SIG-M5 treated with dmso at 0.1 percent for 504 hours (cell line): ENCODE measurements around the gene NAV1.

Experiments
- DNase-seq: peaks from one replicate; lab custom pipeline; 2025; ENCODE audit not compliant: unreplicated experiment; lab: John Stamatoyannopoulos, UW

NAV1 gene

DNA sequence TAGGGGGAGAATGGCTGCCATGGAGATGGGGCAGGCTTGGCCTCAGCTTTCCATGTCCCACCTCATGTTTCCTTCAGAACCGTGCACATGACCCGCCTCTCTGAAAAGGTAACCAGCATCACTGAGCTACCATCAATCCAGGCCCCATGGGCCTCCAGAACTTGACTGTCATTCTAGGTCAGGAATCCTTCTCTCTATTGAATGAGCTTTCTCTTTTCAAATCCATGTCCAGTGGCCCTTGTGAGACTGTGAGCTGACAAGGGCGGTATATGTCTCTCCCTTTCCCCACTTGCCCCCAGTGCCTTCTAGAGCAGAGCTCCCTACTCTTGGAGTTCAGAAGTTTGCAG is 36.4 kb upstream of the NAV1 start:
- no peak for DNase-seq

DNA sequence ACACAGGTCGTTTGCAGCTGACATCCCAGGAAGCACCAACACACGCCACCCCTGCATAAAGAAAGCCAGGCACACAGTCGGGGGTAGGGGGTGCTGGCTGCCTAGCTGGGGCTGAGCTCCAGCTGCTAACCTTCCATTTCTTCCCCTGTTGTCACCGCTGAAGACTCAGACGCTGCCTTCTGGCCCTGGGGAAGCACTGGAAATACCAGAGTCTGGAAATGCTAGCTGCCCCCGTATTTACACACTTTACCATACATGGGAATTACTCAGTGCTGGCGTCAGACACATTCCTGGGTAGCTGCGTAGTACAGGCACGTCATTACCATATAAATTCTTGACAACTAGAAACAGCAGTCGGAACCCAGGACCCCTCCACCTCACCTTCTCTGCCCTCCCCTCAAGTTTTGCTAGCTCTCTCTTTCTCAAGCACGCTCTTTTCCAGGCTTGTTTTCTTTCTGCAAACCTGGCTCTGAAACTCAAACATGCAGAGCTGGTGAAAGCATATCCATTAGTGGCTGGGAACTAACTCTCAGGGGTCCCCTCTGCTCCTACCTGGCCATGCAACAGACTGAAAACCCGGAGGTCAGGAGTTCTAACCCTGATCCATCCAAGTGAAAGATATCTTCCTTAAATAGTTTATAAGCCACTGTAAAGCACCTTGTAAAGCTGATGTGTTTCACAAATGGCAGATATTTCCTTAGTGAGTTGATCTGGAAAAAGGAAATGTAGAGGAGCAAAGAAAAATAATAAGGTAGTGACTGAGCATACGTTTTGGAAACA is 35.3 kb upstream of the NAV1 start:
- peak; percentile 27 for DNase-seq

DNA sequence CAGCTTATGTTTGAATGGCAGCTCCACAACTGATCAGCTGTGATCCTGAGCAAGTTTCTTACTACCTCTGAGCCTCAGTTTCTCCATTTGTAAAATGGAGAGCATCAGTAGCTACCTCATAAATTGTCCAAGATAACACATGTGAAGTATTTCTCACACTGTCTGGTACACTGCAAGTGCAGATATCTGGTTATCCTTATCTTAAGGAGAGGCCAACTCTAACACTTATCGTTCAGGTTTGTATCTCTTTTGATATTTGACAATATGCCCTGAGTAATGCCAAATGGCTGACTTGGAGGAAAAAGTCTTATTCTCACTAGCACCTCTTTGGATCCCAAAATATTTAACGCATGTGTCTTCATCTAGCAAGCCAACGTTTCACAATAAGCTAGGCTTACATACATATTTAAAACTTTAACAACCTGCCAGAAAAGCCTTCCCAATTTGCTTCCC is 34.7 kb upstream of the NAV1 start:
- DNase-seq = no peak

DNA sequence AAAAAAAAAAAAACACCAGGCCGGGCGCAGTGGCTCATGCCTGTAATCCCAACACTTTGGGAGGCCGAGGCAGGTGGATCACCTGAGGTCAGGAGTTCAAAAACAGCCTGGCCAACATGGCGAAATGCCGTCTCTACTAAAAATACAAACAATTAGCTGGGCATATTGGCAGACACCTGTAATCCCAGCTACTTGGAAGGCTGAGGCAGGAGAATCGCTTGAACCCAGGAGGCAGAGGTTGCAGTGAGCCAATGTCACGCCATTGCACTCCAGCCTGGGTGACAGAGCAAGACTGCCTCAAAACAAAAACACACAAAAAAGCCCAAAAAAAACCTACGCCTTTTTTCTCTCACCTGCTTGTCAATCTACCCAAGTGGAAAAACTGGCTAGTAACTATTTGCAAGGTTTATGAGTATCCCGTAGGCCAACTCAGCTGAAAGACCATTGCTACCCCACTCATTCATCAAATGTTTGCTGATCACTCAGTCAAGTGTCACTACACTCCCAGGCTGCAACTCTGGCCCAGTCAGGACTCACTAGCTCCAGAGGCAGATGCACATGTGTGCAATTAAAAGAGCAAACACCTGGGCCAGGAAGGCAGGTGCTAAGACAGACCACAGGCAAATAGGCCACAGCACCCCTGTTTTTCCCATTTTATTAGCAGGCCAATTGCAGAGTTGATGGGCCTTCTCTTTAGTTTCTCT is 34.0 kb upstream of the NAV1 start:
- no peak for DNase-seq

DNA sequence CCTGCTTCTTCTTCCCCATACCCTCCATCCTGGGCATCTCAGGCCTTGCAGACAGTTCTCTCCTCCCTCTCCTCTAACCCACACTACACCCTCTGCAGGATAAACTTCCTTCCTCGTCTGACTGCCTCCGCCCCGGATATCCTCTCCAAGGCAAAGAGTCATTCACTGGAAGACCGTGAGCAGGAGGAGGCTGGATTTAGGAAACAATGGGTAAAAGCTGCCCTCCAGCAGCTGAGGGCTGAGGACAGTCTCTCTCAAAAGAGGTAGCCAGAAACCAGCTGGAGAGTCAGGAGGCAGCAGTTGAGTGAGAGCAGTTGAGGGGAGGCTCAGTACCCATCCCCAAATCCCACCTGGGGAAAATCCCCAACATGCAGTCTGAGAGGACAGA is 33.4 kb upstream of the NAV1 start:
- DNase-seq = peak; percentile 42

DNA sequence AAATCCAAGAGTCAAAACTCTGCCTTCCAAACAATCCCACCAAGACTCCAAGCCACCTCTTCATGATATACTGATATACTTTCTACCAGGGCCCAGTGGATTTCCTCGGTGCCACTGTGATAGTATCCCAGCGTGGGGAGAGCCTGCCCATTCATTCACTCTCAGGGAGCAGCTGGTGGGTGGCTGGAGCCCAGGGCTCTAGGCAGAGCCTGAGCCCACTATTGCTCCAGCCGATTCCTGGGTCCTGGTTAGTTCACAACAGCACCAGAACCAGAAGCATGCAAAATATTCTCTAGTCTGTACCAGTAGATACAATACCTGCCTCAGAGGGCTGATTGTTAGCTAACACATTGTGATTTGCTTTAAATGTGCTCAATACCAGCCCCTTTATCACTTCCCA is 32.8 kb upstream of the NAV1 start:
- DNase-seq = no peak

DNA sequence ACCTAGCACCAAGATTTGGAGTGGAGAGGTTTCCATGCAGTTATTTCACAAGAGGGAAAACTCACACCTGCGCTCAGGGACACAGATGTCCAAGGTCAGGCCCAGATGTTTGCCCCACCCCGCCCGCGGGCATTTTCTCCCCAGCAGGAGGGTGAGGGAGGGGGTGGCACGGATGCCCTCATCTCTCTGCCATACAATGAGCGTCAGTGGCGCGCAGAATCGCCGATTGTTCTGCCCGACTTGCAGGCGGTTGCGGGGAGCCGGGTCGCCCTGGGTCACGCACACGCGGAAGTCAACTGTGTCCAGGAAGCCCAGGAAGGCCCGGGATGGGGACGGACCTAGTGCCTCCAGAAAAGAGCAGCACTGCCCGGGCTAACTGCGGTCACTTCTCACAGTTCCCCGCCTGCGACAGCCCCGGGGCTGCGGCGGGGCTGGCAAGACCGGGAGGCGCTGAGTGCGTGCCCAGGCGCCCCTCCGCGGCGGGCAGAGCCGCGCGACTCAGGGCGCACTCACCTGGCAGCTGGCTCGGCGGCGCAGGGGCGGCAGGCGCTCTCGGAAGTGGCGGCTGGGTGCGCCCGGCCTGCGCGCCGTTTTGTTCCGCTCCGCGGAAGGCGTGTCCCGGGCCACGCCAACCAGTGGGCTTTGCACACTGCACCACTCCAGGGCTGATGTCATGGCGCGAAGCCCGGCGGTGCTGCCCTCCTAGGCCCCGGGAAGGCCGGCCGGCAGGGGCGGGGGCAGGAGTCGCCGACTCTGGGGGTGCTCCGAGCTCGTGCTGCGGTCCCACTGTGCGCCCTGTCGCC is 32.2 kb upstream of the NAV1 start, which contains the start of gene CSRP1:
Gene CSRP1, minus strand, starts transcription at position 567 of the 803 bp plus-strand sequence. CDS start 10,820 bp downstream, outside the sequence.
- DNase-seq = peak; percentile 90

DNA sequence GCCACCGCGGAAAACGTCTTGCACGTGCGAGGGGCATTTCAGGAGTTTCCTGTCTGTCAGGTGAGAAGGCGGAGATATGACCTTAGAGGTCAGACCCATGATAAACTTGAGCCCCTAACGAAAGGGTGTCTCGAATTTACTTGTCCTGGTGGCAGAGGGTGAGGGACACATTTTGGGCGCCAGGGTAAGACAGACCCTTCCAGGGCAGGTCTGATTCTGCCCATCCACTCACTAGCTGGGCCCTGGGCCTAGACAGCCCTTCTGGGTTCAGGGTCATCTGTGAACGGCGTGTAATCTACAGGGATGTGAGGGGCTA is 31.6 kb upstream of the NAV1 start:
- no peak for DNase-seq

DNA sequence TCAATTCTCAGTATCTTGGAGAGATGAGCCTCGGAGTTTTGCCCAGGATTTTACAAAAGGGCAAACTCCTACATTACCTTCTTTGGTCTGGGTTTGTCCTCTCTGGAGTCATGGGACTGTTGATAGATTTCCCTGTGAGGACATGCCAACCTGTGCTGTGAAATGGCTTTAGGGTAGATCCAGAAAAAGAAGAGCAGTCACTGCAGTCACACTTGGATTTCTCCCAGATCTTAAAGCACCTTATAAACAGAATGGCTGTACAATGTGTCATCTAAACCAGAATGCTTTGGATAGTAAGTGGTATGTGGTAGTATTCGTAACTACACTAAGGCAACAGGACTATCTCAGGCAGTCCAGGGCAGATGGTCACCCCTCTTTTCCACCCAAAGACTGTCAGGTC is 30.1 kb upstream of the NAV1 start:
- no peak for DNase-seq

DNA sequence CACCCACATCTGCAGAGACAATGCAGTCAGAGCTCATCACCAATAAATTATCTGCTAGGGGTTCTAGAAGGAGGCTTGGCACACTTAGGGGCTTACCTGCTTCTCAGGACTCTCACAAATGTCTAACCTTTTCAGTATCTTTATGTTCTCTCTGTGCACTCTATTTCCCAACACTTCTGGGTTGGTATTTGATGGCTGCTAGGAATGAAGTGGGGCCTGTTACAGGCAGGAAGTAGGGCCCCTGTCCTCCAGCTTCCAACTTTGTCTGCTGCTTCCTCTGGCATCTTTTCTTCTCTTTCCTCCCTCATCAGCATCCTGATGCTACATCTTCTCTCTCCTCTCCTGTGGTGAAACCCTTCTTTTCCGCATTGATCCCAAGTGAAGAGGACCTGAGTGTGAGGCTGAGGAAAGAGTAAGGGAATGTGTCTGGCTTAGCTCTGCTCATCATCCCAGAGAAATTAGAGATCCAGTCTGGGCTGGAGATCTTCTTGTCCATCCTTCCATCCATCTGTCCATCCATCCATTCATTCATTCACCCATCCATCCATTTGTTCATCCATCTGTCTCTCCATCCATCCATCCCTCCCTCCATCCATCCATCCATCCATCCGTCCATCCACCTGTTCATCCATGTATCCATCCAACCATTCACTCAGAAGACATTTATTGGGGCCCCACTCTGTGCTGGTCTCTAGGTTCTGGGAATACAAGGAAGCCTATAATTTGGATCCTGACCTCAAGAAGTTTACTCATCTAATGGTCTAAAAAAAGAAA is 29.1 kb upstream of the NAV1 start:
- no peak for DNase-seq

DNA sequence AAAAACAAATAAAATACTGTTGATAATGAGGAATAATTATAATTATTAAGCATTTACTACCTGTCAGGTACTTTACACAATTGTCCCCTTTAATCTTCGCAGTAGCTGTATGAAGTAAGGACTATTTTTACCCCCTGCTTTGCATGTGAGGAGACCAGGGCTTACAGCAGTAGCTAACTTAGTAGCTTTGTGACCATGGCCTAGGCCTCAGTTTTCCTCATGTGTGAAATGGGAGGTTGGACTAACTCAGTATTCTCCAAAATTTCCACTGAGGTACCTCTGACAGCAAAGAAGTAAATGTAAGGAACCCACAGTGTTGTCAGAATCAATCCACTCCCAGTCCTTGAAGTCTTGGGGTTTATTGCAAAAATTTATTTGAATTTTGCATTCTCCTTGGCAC is 28.2 kb upstream of the NAV1 start:
- DNase-seq = no peak

DNA sequence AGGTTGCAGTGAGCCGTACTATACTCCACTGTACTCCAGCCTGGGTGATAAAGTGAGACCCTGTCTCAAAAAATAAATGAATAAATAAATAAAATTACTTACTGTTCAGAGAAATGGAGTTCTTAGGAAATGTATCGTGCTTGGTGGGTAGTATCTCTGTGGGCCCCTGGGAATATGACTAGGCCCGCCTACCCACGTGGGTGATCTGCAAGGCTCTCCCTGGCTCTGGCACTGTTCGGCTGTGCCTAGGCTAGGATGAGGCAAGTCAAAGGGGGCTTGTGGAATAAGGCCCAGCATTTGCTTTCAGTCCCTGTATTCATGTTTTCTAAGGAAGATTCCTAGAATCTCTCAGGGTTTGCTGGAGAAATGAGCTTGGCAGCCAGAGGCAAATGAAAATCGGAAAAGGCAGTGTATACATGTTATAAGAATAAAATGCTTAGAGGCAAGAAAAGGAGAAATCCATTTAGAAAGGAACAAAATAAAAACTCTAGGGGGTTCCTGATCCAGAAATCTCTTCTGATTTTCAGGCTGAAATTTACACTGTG is 27.5 kb upstream of the NAV1 start:
- no peak for DNase-seq

DNA sequence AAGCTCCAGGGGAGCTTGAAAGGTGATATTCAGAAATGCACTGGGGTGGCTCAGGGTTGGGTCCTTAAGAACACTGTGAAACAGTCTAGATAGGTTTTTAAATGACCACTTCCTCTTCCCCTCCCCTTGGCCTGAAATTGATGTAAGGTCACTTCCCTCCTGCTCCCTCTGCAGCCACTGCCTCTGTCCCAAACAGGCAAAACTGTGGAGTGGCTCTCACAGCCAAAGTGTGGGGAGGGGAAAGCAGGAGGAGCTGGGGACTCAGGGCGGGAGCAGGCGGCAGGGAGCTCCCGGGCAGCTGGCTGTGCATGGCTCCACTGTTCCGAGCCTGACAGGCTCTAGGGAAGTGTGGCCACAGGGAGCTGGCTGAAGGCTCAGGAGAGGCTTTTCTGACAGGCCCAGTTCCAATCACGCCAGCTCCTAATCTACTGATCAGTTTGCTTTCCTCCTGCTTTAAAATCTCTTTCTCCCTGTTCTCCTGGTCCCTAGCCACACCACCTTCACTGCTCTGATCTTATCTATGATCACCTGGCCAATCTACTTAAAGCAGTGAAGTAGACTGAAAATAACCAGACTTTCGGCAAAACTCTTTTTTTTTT is 26.9 kb upstream of the NAV1 start:
- peak; percentile 66 for DNase-seq

DNA sequence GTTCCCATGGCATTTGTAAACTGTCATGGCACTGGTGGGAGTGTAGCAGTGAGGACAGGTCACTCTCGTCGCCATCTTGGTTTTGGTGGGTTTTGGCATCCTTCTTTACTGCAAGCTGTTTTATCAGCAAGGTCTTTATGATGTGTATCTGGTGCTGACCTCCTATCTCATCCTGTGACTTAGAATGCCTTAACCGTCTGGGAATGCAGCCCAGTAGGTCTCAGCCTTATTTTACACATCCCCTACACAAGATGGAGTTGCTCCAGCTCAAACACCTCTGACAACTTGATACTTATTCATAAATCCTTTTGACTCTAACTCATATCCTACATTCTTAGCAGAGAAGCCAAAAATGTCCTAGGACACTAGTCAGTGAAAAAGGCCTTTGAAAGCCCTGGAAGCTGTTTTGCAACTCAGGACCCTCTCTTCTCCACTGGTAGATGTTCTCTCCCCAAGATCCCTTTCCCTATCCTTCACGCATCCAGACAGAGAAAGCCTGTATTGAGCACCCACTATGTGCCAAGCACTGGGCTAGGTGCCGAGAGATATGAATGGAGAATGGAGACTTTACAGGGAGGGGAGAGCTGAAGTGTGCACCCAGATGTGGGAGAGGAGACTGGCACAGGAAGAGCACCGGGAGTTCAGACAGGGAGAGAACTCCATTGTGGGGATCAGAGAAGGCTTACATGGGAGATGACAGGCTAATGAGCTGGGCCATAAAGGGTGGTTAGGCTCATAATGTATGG is 25.3 kb upstream of the NAV1 start:
- DNase-seq = no peak

DNA sequence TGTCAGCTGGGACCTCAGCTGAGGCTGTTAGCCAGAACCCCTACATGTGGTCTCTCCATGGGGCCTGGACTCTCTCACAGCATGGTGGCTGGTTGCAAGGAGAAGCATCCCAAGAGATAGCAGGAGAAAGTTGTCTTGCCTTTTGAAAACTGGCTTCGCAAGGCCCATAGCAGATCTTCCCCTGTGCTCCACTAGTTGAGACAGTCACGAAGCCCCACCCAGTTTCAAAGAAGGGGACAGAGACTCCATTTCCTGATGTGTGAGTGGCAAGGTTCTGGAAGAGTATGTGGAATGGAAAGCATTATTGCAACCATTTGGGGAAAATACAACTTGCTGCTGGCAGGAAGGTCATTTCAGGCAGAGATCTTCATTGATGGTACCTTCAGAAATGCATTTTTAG is 24.5 kb upstream of the NAV1 start:
- DNase-seq = no peak

DNA sequence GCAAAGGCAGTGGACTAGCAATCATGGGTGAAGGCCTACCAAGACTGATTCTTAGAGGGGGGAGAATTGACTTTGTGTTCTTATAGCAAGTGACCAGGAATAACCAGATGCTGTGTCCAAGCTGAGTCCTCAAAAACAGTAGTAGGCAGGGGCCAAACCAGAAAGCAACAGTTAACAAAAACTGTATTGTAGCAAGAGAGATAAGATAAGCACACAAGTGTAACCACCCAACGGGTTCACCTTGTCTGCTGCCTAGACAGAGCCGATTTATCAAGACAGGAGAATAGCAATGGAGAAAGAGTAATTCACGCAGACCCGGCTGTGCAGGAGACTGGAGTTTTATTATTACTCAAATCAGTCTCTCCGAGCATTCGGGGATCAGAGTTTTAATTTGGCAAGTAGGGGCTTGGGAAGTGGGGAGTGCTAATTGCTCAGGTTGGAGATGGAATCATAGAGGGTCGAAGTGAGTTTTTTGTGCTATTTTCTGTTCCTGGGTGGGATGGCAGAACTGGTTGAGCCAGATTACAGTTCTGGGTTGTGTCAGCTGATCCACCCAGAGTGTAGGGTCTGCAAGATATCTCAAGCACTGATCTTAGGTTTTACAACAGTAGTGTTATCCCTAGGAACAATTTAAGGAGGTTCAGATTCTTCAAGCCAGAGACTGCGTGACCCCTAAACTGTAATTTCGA is 23.7 kb upstream of the NAV1 start:
- DNase-seq = no peak

DNA sequence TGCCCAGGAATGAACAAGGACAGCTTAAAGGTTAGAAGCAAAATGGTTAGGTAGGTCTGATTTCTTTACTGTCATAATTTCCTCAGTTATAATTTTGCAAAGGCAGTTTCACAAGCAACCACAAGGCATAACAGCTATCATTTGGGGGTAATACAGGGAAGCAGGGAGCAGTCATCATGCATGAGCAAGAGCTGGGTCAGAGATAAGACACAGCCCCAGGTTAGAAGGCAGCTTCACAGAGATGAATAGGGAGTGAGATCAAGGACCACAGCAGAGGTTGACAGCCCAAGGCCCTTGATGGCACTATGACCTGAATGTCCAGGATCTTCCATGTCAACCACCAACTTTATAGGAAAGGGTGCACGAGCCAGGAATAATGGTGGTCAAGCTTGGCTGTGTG is 23.0 kb upstream of the NAV1 start:
- peak; percentile 36 for DNase-seq

DNA sequence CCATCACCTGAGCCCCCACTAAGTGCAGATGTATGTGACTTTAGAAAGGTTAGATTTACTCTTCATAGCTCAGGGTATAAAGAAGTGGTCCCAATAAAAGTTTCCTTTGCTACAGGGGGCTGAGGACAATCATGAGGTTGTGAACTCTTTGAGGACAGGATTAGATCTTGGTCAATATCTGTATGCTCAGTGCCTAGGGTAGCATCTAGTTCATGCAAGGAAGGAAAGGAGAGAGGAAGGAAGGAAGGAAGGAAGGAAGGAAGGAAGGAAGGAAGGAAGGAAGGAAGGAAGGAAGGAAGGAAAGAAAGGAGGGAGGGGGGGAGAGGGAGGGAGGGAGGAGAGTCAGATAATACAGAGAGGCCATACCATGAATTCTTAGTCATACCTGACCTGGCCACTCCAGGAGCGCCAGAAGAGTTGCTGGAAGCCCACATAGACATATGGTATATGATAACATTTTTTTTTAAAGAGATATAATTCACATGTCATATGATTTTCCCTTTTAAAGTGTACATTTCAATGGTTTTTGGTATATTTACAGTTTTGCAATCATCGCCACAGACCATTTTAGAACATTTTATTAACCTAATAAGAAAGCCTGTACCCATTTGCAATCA is 22.3 kb upstream of the NAV1 start:
- no peak for DNase-seq

DNA sequence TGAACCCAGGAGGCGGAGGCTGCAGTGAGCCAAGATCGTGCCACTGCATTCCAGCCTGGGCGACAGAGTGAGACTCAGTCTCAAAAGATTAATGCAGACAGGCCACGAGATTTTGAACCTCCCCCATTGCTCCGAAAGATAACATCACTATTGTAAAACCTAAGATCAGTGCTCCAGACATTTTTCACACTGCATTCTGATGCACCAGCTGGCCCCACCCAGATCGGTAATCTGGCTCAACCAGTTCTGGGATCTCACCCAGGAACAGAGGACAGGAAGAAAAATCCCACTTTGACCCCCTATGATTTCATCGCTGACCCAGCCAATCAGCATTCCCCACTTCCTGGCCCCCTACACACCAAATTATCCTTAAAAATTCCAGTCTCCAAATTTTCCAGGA is 21.3 kb upstream of the NAV1 start:
- DNase-seq = peak; percentile 33
